HL-60 (cell line): Measurements from ENCODE around the gene ZNF365.

Source experiments
- CTCF ChIP-seq: IDR thresholded peaks from one replicate; pipeline ENCODE4 v1.5.1; 2011; ENCODE audit warnings: low read length, control low read depth, inconsistent platforms; ENCODE audit not compliant: insufficient read depth
- GABPA ChIP-seq: IDR thresholded peaks from 2 replicates; pipeline ENCODE4 v1.6.1; 2012; ENCODE audit warnings: low read depth
- POLR2AphosphoS5 ChIP-seq: IDR thresholded peaks from 2 replicates; pipeline ENCODE4 v1.6.1; 2012; ENCODE audit warnings: low read depth
- REST ChIP-seq: IDR thresholded peaks from 2 replicates; pipeline ENCODE4 v1.6.1; 2012; ENCODE audit warnings: low read depth; ENCODE audit not compliant: insufficient replicate concordance

- no peak for TF ChIP-seq CTCF
- no peak for TF ChIP-seq GABPA
- no peak for TF ChIP-seq REST
- TF ChIP-seq POLR2AphosphoS5, result no peak
These were observed 2.9 kb downstream of the ZNF365 start for GRCh38 chr10:62377026-62377415.
